Measurements from ENCODE around the gene SEMA6C. TPM values are rescaled to one million over a fixed set of nuclear protein-coding genes. Genes with fewer than 3 reads are reported as not detected.
"Not testable (repeated sequence)": the region's sequence is repeated elsewhere in the genome, so short reads cannot be mapped to it uniquely, and the experiment has no call there.

SEMA6C gene
- total RNA-seq, 1 donor from 2014 or later, result 57.6 TPM

- no peak for ATAC-seq
- intact Hi-C loops (cut with DNase I), result no loop called here
- DNase-seq (ENCODE audit: missing footprints), result no peak
These were observed 10.7 kb downstream of the SEMA6C start for GRCh38 chr1:151135433-151136385.

- no peak for ATAC-seq
- DNase-seq (ENCODE audit: missing footprints), result no peak
- intact Hi-C loops (cut with DNase I), result no loop called here
These were observed 11.4 kb downstream of the SEMA6C start for GRCh38 chr1:151134991-151135390.

DNA sequence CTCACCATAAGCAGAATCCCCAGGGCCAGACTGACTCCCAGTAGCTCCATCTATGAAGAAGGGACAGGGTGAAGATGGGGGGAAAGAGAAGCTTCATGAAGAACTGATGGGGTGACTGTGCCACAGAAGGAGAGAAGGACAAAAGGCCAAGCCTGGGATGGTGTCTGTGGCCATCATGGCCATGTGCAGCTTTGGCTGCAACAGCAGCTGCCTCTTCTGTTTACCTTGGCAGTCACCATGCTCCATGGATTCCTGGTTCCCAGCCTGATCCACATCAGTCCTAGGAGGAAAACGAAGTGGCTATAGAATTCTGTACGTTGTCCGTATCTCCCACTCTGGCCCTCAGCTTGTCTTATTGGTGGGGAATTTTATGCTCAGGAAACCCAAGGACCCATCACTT is 12.0 kb downstream of the SEMA6C start:
- DNase-seq (ENCODE audit: missing footprints) (no peak), ATAC-seq (no peak)
- intact Hi-C loops (cut with DNase I), result no loop called here

GRCh38 chr1:151133018-151133806 is 13.2 kb downstream of the SEMA6C start:
- DNase-seq (ENCODE audit: missing footprints) (no peak), ATAC-seq (no peak)
- intact Hi-C loops (cut with DNase I), result no loop called here

- no peak for ATAC-seq
- DNase-seq (ENCODE audit: missing footprints), result no peak
- intact Hi-C loops (cut with DNase I), result no loop called here
These were observed 14.0 kb downstream of the SEMA6C start for GRCh38 chr1:151132335-151133017.

DNA sequence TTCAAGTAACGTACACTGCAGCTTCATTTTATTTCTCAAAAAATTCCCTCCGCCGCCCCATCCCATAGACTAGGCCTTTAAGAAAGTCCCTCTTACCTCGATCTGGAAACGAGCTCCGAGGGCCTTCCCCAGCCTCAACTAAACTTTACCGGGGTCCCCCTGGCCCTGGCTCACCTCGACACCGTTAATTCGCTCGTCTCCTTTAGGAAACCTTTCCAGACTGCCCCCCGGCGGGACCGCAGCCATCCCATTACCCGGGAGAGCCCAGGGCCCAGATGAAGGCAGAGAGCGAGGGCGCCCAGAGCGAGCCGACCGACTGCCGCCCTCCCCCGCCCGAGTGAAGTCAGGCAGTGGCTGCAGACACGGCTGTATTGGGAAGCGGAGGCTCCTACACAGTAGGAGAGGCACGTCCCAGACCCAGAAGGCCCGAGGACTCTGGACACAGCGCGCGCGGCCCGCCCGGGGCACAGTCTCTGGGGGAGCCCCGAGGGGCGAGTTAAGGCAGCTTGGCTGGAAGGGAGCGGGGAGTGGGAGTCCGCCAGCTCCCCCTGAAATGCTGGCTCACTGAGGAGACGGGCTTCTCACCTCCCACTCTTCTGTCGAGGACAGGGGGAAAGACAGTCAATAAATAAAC is 14.6 kb downstream of the SEMA6C start:
- peak; percentile 45 for ATAC-seq
- intact Hi-C loops (cut with DNase I), result no loop called here
- DNase-seq (ENCODE audit: missing footprints), result no peak

DNA sequence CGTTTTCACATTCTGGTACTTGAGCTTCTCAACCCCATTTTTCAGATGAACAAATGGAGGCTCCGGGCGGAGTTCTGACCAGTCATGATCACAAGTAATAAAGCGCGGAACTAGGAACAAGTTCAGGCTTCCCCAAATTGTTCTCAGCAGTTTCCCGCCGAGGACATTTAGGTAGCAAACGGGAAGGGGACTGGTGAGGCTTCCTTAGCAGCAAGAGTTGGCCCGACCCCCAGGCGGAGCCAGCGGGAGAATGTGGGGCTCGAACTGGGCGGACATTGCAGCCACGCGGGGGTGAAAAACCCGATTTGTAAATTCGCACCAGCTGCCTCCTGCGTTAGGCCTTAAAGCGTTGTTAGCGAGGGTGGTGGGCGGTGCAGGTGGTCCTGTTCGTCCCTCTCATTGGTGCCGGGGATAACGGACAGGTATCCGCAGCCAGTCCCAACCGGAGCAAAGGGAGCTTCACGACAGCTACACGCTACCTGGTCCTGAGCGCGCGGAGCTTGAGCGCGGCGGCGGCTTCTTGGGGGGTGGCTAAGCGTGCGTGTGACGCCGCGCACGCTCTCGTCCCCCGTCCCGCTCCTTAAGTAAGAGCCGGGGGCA is 15.3 kb downstream of the SEMA6C start:
- DNase-seq (ENCODE audit: missing footprints) (peak; percentile 88), ATAC-seq (peak; percentile 94)
- intact Hi-C loops (cut with DNase I), result no loop called here

- ATAC-seq (no peak), DNase-seq (ENCODE audit: missing footprints) (no peak)
- intact Hi-C loops (cut with DNase I), result no loop called here
These were observed 17.6 kb downstream of the SEMA6C start for GRCh38 chr1:151128800-151129199.

DNA sequence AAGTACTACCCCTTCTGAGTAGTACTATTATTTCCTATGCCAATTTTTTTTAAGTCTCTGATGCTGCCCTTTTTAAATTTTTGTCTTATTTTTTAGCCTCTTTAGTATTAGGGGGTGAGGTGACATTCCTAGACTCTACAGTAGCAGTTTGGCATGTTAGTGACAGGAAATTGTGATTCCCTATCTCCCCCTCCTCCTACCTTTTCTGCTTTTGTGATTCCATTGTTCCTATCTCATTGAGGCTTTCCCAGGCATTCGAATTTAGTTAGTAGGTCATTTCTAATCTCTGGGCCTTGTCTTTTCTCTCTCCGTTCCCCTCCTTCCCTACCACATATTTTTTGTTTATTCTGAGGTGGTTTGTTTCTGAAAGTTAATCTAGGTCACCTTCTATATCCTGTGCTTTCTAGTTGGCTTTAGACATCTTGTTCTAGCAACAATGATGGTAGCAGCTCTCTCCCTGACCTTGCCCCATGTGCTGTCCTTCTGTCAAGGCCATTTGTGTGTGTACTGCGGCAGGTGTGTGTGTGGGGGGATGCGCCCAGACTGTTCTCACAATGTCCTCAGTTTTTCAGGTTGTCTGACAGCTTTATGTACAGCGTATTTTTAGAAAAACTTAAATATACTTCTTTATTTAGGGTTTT is 21.5 kb downstream of the SEMA6C start:
- DNase-seq (ENCODE audit: missing footprints), result no peak
- intact Hi-C loops (cut with DNase I), result no loop called here
- no peak for ATAC-seq

DNA sequence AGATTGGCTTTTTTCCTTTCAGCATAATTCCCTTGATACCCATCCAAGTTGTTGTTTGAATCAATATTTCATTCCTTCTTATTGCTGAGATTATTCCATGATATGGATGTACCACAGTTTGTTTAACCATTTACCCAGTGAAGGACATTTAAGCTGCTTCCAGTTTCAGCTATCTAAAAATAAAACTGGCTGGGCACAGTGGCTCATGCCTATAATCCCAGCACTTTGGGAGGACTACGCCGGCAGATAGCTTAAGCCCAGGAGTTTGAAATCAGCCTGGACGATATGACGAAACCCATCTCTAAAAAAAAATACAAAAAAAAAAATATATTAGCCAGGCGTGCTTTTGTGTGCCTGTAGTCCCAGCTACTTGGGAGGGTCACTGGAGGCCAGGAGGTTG is 32.6 kb downstream of the SEMA6C start:
- ATAC-seq (no peak), DNase-seq (ENCODE audit: missing footprints) (no peak)
- intact Hi-C loops (cut with DNase I), result no loop called here

DNA sequence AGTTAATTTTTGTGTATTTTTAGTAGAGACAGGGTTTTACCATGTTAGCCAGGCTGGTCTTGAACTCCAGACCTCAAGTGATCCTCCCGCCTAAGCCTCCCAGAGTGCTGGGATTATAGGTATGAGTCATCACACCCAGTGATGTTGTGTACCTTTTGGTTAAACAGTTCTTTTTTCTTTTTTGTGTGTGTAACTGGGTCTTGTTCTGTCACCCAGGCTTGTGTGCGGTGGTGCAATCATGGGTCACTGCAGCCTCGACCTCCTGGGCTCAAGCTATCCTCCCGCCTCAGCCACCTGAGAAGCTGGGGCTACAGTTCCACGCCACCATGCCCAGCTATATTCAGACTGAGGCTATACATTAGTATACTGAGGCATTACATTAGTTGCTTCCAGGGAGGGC is 38.1 kb downstream of the SEMA6C start:
- no peak for ATAC-seq
- intact Hi-C loops (cut with DNase I), result no loop called here

GRCh38 chr1:151106894-151107293 is 39.5 kb downstream of the SEMA6C start:
- ATAC-seq, result no peak
- DNase-seq (ENCODE audit: missing footprints), result no peak
- intact Hi-C loops (cut with DNase I), result no loop called here

More for the DNA sequence above, 38.1 kb downstream of the SEMA6C start:
- DNase-seq (ENCODE audit: missing footprints), result no peak

- intact Hi-C loops (cut with DNase I), result no loop called here
- ATAC-seq, result no peak
- no peak for DNase-seq (ENCODE audit: missing footprints)
These were observed 41.8 kb downstream of the SEMA6C start for GRCh38 chr1:151104630-151105029.

GRCh38 chr1:151098126-151098525 is 48.3 kb downstream of the SEMA6C start:
- intact Hi-C loops (cut with DNase I), result loop anchor here (10.0 kb wide), 1 partner anchor 157 kb away; the partner anchor contains the start of gene PSMD4
- no peak for DNase-seq (ENCODE audit: missing footprints)
- no peak for ATAC-seq

DNA sequence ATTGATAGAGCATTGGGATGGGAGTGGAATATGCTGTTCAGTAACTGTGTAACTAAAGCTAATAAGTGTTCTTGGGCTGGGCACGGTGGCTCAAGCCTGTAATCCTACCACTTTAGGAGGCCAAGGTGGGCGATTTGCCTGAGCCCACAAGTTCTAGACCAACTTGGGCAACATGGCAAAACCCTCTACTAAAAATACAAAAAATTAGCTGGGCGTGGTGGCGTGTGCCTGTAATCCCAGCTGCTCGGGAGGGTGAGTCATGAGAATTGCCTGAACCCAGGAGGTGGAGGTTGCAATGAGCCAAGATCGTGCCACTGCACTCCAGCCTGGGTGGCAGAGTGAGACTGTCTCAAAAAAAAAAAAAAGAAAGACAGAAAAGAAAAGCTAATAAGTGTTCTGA is 49.0 kb downstream of the SEMA6C start:
- DNase-seq (ENCODE audit: missing footprints); ATAC-seq: not testable (repeated sequence)
- intact Hi-C loops (cut with DNase I), result loop anchor here (10.0 kb wide), 1 partner anchor 157 kb away; the partner anchor contains the start of gene PSMD4

- intact Hi-C loops (cut with DNase I), result no loop called here
- DNase-seq (ENCODE audit: missing footprints) (no peak), ATAC-seq (no peak)
These were observed 60.4 kb downstream of the SEMA6C start for GRCh38 chr1:151085953-151086559.

Measured in Right ventricle myocardium inferior (tissue), 1 donor.